ENCODE data around the gene ABHD16B.

ABHD16B gene

DNA sequence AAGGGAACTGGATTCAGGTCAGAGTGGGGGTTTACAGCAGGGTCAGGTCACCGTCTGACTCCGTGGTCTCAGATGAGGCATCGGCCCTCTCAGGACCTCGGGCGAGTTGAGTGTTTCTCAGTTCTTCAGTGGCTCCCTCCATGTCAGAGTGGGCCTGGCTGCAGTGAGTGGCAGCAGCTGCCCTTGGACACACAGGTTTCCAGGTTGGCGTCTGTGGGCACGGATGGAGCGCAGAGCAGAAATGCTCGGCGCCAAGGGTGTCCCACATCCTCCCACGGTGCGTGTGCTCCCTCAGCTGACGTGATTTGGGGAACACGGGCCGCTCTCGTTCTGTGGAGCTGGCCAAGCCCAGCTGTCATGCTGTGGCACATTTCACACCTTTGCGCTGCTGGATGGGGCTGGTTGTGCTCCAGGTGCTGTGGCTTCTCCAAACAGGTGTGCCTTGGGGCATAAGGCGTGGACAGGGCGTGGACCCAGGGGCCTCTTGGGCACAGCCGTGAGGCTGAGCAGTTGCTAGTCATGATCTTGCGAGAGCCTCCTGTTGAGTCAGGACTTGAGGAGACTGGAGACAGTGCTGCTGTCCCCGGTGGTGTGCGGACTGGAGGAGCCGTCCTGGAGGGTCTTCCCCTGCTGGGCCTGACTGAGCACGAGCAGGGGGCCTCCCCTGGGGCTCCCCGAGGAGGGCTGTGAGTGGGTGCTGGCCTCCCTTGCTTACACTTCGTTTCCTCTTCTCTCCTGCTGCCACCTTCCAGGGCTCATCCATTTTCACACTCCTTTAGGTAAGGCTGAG lies 24.2 kb downstream of the ABHD16B start:
- TF ChIP-seq, protein P1, sequence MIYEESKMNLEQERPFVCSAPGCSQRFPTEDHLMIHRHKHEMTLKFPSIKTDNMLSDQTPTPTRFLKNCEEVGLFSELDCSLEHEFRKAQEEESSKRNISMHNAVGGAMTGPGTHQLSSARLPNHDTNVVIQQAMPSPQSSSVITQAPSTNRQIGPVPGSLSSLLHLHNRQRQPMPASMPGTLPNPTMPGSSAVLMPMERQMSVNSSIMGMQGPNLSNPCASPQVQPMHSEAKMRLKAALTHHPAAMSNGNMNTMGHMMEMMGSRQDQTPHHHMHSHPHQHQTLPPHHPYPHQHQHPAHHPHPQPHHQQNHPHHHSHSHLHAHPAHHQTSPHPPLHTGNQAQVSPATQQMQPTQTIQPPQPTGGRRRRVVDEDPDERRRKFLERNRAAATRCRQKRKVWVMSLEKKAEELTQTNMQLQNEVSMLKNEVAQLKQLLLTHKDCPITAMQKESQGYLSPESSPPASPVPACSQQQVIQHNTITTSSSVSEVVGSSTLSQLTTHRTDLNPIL (CRISPR knock-in tag; IDR thresholded peaks at IDR 0.05; ENCODE audit: low read depth), result no peak
- TF ChIP-seq SNAI2 (CRISPR knock-in tag; IDR thresholded peaks at IDR 0.05) (no peak), TOX (CRISPR knock-in tag; IDR thresholded peaks at IDR 0.05; ENCODE audit: borderline replicate concordance) (no peak), ZFP3 (CRISPR knock-in tag; IDR thresholded peaks at IDR 0.05) (no peak), OSR1 (CRISPR knock-in tag; IDR thresholded peaks at IDR 0.05) (no peak), ARNTL (CRISPR knock-in tag; IDR thresholded peaks at IDR 0.05; ENCODE audit: borderline replicate concordance, low read depth) (no peak), ZNF8 (CRISPR knock-in tag; IDR thresholded peaks at IDR 0.05) (no peak), ZNF565 (CRISPR knock-in tag; conservative IDR thresholded peaks at IDR 0.05; ENCODE audit: low read depth) (no peak), ZNF70 (CRISPR knock-in tag; IDR thresholded peaks at IDR 0.05) (no peak), TCF4 (CRISPR knock-in tag; IDR thresholded peaks at IDR 0.05; ENCODE audit: borderline replicate concordance) (no peak)
- TF ChIP-seq, protein P2, sequence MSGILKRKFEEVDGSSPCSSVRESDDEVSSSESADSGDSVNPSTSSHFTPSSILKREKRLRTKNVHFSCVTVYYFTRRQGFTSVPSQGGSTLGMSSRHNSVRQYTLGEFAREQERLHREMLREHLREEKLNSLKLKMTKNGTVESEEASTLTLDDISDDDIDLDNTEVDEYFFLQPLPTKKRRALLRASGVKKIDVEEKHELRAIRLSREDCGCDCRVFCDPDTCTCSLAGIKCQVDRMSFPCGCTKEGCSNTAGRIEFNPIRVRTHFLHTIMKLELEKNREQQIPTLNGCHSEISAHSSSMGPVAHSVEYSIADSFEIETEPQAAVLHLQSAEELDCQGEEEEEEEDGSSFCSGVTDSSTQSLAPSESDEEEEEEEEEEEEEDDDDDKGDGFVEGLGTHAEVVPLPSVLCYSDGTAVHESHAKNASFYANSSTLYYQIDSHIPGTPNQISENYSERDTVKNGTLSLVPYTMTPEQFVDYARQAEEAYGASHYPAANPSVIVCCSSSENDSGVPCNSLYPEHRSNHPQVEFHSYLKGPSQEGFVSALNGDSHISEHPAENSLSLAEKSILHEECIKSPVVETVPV (CRISPR knock-in tag; IDR thresholded peaks at IDR 0.05), result no peak
- TF ChIP-seq, protein P3, sequence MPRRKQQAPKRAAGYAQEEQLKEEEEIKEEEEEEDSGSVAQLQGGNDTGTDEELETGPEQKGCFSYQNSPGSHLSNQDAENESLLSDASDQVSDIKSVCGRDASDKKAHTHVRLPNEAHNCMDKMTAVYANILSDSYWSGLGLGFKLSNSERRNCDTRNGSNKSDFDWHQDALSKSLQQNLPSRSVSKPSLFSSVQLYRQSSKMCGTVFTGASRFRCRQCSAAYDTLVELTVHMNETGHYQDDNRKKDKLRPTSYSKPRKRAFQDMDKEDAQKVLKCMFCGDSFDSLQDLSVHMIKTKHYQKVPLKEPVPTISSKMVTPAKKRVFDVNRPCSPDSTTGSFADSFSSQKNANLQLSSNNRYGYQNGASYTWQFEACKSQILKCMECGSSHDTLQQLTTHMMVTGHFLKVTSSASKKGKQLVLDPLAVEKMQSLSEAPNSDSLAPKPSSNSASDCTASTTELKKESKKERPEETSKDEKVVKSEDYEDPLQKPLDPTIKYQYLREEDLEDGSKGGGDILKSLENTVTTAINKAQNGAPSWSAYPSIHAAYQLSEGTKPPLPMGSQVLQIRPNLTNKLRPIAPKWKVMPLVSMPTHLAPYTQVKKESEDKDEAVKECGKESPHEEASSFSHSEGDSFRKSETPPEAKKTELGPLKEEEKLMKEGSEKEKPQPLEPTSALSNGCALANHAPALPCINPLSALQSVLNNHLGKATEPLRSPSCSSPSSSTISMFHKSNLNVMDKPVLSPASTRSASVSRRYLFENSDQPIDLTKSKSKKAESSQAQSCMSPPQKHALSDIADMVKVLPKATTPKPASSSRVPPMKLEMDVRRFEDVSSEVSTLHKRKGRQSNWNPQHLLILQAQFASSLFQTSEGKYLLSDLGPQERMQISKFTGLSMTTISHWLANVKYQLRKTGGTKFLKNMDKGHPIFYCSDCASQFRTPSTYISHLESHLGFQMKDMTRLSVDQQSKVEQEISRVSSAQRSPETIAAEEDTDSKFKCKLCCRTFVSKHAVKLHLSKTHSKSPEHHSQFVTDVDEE (CRISPR knock-in tag; IDR thresholded peaks at IDR 0.05), result no peak

DNA sequence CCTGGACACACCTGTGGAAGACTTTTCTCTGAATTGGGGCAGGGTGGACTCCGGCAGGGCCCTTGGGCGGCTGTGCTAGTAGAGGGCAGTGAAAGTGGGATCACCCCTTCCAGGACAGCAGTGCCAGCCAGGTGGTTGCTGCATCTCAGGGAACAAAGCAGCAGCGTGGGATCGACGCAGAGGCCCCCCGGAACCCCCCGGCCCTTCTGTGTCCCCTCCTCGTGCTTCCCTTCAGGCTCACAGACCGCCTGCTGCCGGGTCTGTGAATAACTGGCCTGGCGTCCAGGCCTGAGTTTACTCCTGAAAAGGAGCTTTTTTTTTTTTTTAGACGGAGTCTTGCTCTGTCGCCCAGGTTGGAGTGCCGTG lies 24.7 kb downstream of the ABHD16B start:
- no peak for ATAC-seq
- TF ChIP-seq BACH2 (CRISPR knock-in tag; IDR thresholded peaks at IDR 0.05; ENCODE audit: borderline replicate concordance) (no peak), ZFP30 (CRISPR knock-in tag; IDR thresholded peaks at IDR 0.05) (no peak), TOX (CRISPR knock-in tag; IDR thresholded peaks at IDR 0.05; ENCODE audit: borderline replicate concordance) (no peak), ZNF8 (CRISPR knock-in tag; IDR thresholded peaks at IDR 0.05) (no peak), ZFP3 (CRISPR knock-in tag; IDR thresholded peaks at IDR 0.05) (no peak), ESRRG (CRISPR knock-in tag; IDR thresholded peaks at IDR 0.05) (no peak), ARNTL (CRISPR knock-in tag; IDR thresholded peaks at IDR 0.05; ENCODE audit: borderline replicate concordance, low read depth) (no peak), PPARA (CRISPR knock-in tag; IDR thresholded peaks at IDR 0.05; ENCODE audit: borderline replicate concordance) (no peak), GLIS3 (CRISPR knock-in tag; IDR thresholded peaks at IDR 0.05) (no peak), RARB (CRISPR knock-in tag; IDR thresholded peaks at IDR 0.05) (no peak), OSR1 (CRISPR knock-in tag; IDR thresholded peaks at IDR 0.05) (no peak), ZC3H10 (CRISPR knock-in tag; IDR thresholded peaks at IDR 0.05) (no peak), TCF4 (CRISPR knock-in tag; IDR thresholded peaks at IDR 0.05; ENCODE audit: borderline replicate concordance) (no peak), CSDC2 (CRISPR knock-in tag; IDR thresholded peaks at IDR 0.05) (no peak)
- TF ChIP-seq, protein P1 (CRISPR knock-in tag; IDR thresholded peaks at IDR 0.05; ENCODE audit: low read depth), result no peak
- TF ChIP-seq, protein P4, sequence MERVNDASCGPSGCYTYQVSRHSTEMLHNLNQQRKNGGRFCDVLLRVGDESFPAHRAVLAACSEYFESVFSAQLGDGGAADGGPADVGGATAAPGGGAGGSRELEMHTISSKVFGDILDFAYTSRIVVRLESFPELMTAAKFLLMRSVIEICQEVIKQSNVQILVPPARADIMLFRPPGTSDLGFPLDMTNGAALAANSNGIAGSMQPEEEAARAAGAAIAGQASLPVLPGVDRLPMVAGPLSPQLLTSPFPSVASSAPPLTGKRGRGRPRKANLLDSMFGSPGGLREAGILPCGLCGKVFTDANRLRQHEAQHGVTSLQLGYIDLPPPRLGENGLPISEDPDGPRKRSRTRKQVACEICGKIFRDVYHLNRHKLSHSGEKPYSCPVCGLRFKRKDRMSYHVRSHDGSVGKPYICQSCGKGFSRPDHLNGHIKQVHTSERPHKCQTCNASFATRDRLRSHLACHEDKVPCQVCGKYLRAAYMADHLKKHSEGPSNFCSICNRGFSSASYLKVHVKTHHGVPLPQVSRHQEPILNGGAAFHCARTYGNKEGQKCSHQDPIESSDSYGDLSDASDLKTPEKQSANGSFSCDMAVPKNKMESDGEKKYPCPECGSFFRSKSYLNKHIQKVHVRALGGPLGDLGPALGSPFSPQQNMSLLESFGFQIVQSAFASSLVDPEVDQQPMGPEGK (CRISPR knock-in tag; IDR thresholded peaks at IDR 0.05; ENCODE audit: borderline replicate concordance), result no peak
- TF ChIP-seq, protein P3 (CRISPR knock-in tag; IDR thresholded peaks at IDR 0.05), result no peak
- TF ChIP-seq, protein P5, sequence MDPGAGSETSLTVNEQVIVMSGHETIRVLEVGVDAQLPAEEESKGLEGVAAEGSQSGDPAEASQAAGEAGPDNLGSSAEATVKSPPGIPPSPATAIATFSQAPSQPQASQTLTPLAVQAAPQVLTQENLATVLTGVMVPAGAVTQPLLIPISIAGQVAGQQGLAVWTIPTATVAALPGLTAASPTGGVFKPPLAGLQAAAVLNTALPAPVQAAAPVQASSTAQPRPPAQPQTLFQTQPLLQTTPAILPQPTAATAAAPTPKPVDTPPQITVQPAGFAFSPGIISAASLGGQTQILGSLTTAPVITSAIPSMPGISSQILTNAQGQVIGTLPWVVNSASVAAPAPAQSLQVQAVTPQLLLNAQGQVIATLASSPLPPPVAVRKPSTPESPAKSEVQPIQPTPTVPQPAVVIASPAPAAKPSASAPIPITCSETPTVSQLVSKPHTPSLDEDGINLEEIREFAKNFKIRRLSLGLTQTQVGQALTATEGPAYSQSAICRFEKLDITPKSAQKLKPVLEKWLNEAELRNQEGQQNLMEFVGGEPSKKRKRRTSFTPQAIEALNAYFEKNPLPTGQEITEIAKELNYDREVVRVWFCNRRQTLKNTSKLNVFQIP (CRISPR knock-in tag; IDR thresholded peaks at IDR 0.05; ENCODE audit: borderline replicate concordance, low read depth), result no peak
- TF ChIP-seq, protein P2 (CRISPR knock-in tag; IDR thresholded peaks at IDR 0.05), result no peak

More for the DNA sequence above, 24.2 kb downstream of the ABHD16B start:
- no peak for ATAC-seq

Data from SK-N-SH treated with all-trans-retinoic acid at 6 μM for 48 hours (cell line).